HG02623 (cell line): ENCODE results near the gene PTPRN2.
"Not testable (repeated sequence)": the region's sequence is repeated elsewhere in the genome, so short reads cannot be mapped to it uniquely, and the experiment has no call there.

ENCODE experiments used
- ATAC-seq: cut with Tn5 transposase; IDR thresholded peaks from one replicate; pipeline ENCODE4 v1.9.1; 2021; ENCODE audit warnings: moderate library complexity; ENCODE audit not compliant: unreplicated experiment

PTPRN2 gene

GRCh38 chr7:157519246-157519645 lies 1068.4 kb downstream of the PTPRN2 start:
- no peak for ATAC-seq

GRCh38 chr7:157518514-157519175 lies 1069.0 kb downstream of the PTPRN2 start:
- ATAC-seq: no peak

GRCh38 chr7:157517782-157518513 lies 1069.7 kb downstream of the PTPRN2 start:
- ATAC-seq: no peak

- ATAC-seq: no peak
These were observed 1070.5 kb downstream of the PTPRN2 start for GRCh38 chr7:157516911-157517781.

GRCh38 chr7:157516311-157516710 lies 1071.3 kb downstream of the PTPRN2 start:
- no peak for ATAC-seq

- ATAC-seq: no peak
These were observed 1072.1 kb downstream of the PTPRN2 start for GRCh38 chr7:157515342-157516041.

GRCh38 chr7:157514746-157515145 lies 1072.9 kb downstream of the PTPRN2 start:
- no peak for ATAC-seq

GRCh38 chr7:157514306-157514705 lies 1073.3 kb downstream of the PTPRN2 start:
- no peak for ATAC-seq

- no peak for ATAC-seq
These were observed 1073.9 kb downstream of the PTPRN2 start for GRCh38 chr7:157513682-157514081.

GRCh38 chr7:157513162-157513621 lies 1074.4 kb downstream of the PTPRN2 start:
- no peak for ATAC-seq

- no peak for ATAC-seq
These were observed 1078.4 kb downstream of the PTPRN2 start for GRCh38 chr7:157509226-157509625.

GRCh38 chr7:157508477-157508881 lies 1079.1 kb downstream of the PTPRN2 start:
- no peak for ATAC-seq

GRCh38 chr7:157507987-157508386 lies 1079.6 kb downstream of the PTPRN2 start:
- ATAC-seq: no peak

GRCh38 chr7:157506268-157506667 lies 1081.4 kb downstream of the PTPRN2 start:
- no peak for ATAC-seq

GRCh38 chr7:157505646-157506045 lies 1082.0 kb downstream of the PTPRN2 start:
- no peak for ATAC-seq

GRCh38 chr7:157503229-157503628 lies 1084.4 kb downstream of the PTPRN2 start:
- no peak for ATAC-seq

- ATAC-seq: no peak
These were observed 1084.9 kb downstream of the PTPRN2 start for GRCh38 chr7:157502701-157503111.

- no peak for ATAC-seq
These were observed 1086.0 kb downstream of the PTPRN2 start for GRCh38 chr7:157501581-157501980.

GRCh38 chr7:157500989-157501540 lies 1086.6 kb downstream of the PTPRN2 start:
- ATAC-seq: not testable (repeated sequence)

- ATAC-seq: no peak
These were observed 1087.3 kb downstream of the PTPRN2 start for GRCh38 chr7:157500171-157500960.
